HCT116 (cell line): Measurements from ENCODE around the gene CLDN1. TPM values are rescaled to one million over a fixed set of nuclear protein-coding genes. Genes with fewer than 3 reads are reported as not detected.

Experiments
- ATAC-seq: fragments of 200-7000 bp; cut with Tn5 transposase; 2 replicates; pipeline ENCODE4 v1.9.1; 2020; ENCODE audit warnings: mild to moderate bottlenecking, moderate library complexity
- BruUV-seq: library from RNA; stranded (reverse); fragments of 400-500 nt; replicated peaks from 2 replicates; lab custom pipeline; 2021; lab: Mats Ljungman, UMichigan
- CTCF ChIA-PET: fragments of 300-600 bp; sonication (Branson Sonifier 250); formaldehyde crosslinking; loops from one replicate; lab custom pipeline; 2021; ENCODE audit warnings: antibody characterized with exemption; lab: Charles Lee
- POLR2A ChIA-PET: fragments of 300-600, 350-600 bp; sonication (Branson Sonifier 250); formaldehyde crosslinking; loops from one replicate; lab custom pipeline; 2021; ENCODE audit warnings: antibody characterized with exemption; lab: Charles Lee
- RAD21 ChIA-PET, 2 experiments: fragments of 300-600 bp; sonication (Branson Sonifier 250); formaldehyde crosslinking; loops; one replicate each; lab custom pipeline; 2023; ENCODE audit warnings: low total read pairs in 2 of 2; ENCODE audit not compliant: uncharacterized antibody in 2 of 2, unreplicated experiment in 2 of 2, low non-redundant PET in 1 of 2; lab: Charles Lee
- DNase-seq: peaks from one replicate; pipeline ENCODE4 v3.0.0-alpha.2; 2010; ENCODE audit warnings: low read depth, low spot score
- H2AFZ ChIP-seq: fragments of 200-600 bp; shearing (Covaris generic), sonication (generic); 2 replicates; pipeline ENCODE4 v1.6.1; 2017; ENCODE audit warnings: low read depth, mixed run types, mixed read lengths, antibody characterized with exemption, low read length; ENCODE audit not compliant: poor library complexity, severe bottlenecking
- H3K27ac ChIP-seq: 2 replicates; pipeline ENCODE4 v1.5.1; 2012; ENCODE audit warnings: low read depth, low read length
- H3K27me3 ChIP-seq: fragments of 200-600 bp; sonication (generic); 2 replicates; pipeline ENCODE4 v1.6.1; 2016; ENCODE audit warnings: mixed run types, low read length, mixed read lengths; ENCODE audit not compliant: insufficient read depth
- H3K36me3 ChIP-seq, 2 experiments: fragments of 200-500 bp in 1 of 2; fragments of 200-600 bp in 1 of 2; sonication (Bioruptor generic) in 1 of 2; sonication (generic) in 1 of 2; 2 replicates each; pipeline versions ENCODE4 v1.5.1 to v1.6.1; 2014 to 2016; ENCODE audit warnings: low read length in 2 of 2, inconsistent platforms in 1 of 2, mixed read lengths in 1 of 2, mixed run types in 1 of 2; ENCODE audit not compliant: insufficient read depth in 2 of 2, control insufficient read depth in 1 of 2
- H3K4me1 ChIP-seq, 2 experiments: fragments of 200-600 bp in 1 of 2; sonication (generic) in 1 of 2; 2 replicates each; pipeline versions ENCODE4 v1.5.1 to v1.6.1; 2012 to 2017; ENCODE audit warnings: low read length in 2 of 2, inconsistent platforms in 1 of 2, mild to moderate bottlenecking in 1 of 2, mixed read lengths in 1 of 2, mixed run types in 1 of 2, moderate library complexity in 1 of 2; ENCODE audit not compliant: insufficient read depth in 2 of 2, control insufficient read depth in 1 of 2
- H3K4me2 ChIP-seq: fragments of 200-600 bp; sonication (generic); 2 replicates; pipeline ENCODE4 v1.6.1; 2017; ENCODE audit warnings: mixed run types, low read length, mixed read lengths
- H3K4me3 ChIP-seq, 2 experiments: fragments of 200-600 bp in 1 of 2; sonication (generic) in 1 of 2; replicated peaks in 1 of 2; 2 replicates each; pipeline ENCODE4 v1.5.1; 2011 to 2016; ENCODE audit warnings: low read length in 2 of 2, control low read depth in 1 of 2, low read depth in 1 of 2, mild to moderate bottlenecking in 1 of 2, mixed read lengths in 1 of 2, mixed run types in 1 of 2
- H3K79me2 ChIP-seq: fragments of 200-600 bp; sonication (generic); 2 replicates; pipeline ENCODE4 v1.6.1; 2017; ENCODE audit warnings: mild to moderate bottlenecking, mixed run types, low read length, moderate library complexity, mixed read lengths; ENCODE audit not compliant: insufficient read depth
- H3K9ac ChIP-seq: fragments of 200-600 bp; sonication (generic); 2 replicates; pipeline ENCODE4 v1.6.1; 2016; ENCODE audit warnings: low read length, mixed read lengths
- H3K9me2 ChIP-seq: fragments of 200-600 bp; sonication (generic), shearing (Covaris generic); 2 replicates; pipeline ENCODE4 v1.6.1; 2017; ENCODE audit warnings: mixed run types, mild to moderate bottlenecking, moderate library complexity; ENCODE audit not compliant: insufficient read depth
- H3K9me3 ChIP-seq, 2 experiments: fragments of 200-500 bp in 1 of 2; fragments of 200-600 bp in 1 of 2; sonication (Bioruptor generic) in 1 of 2; sonication (generic) in 1 of 2; 2 replicates each; pipeline ENCODE4 v1.6.1; 2014 to 2017; ENCODE audit warnings: low read length in 2 of 2, mixed read lengths in 2 of 2, inconsistent platforms in 1 of 2, low read depth in 1 of 2, mild to moderate bottlenecking in 1 of 2, mixed run types in 1 of 2, moderate library complexity in 1 of 2; ENCODE audit not compliant: control insufficient read depth in 1 of 2, insufficient read depth in 1 of 2
- H4K20me1 ChIP-seq: fragments of 200-600 bp; sonication (generic), shearing (Covaris generic); 2 replicates; pipeline ENCODE4 v1.6.1; 2017; ENCODE audit warnings: mixed run types, mild to moderate bottlenecking, moderate library complexity; ENCODE audit not compliant: insufficient read depth
- ATF3 ChIP-seq: IDR thresholded peaks from 2 replicates; pipeline ENCODE4 v1.6.1; 2012
- ELF1 ChIP-seq: IDR thresholded peaks from 2 replicates; pipeline ENCODE4 v1.6.1; 2012; ENCODE audit warnings: low read depth, borderline replicate concordance
- EZH2 ChIP-seq: fragments of 200-600 bp; sonication (generic); IDR thresholded peaks from 2 replicates; pipeline ENCODE4 v1.6.1; 2017; ENCODE audit warnings: antibody characterized with exemption, mixed run types
- FOSL1 ChIP-seq: IDR thresholded peaks from 2 replicates; pipeline ENCODE4 v1.6.1; 2012; ENCODE audit warnings: low read depth
- JUND ChIP-seq: IDR thresholded peaks from 2 replicates; pipeline ENCODE4 v1.6.1; 2012
- MAX ChIP-seq: IDR thresholded peaks from 2 replicates; pipeline ENCODE4 v1.6.1; 2012
- RAD21 ChIP-seq: IDR thresholded peaks from 2 replicates; pipeline ENCODE4 v1.6.1; 2012; ENCODE audit warnings: low read depth, mild to moderate bottlenecking
- REST ChIP-seq: IDR thresholded peaks from 2 replicates; pipeline ENCODE4 v1.6.1; 2012; ENCODE audit warnings: low read depth
- SP1 ChIP-seq: IDR thresholded peaks from 2 replicates; pipeline ENCODE4 v1.6.1; 2012; ENCODE audit warnings: low read depth
- SRF ChIP-seq: IDR thresholded peaks from 2 replicates; pipeline ENCODE4 v1.6.1; 2012; ENCODE audit warnings: low read depth
- TCF7L2 ChIP-seq: IDR thresholded peaks from 2 replicates; pipeline ENCODE4 v1.7.0; 2011; ENCODE audit warnings: borderline replicate concordance, inconsistent platforms; ENCODE audit not compliant: insufficient read depth, insufficient read length; ENCODE audit errors: extremely low read depth
- YY1 ChIP-seq: IDR thresholded peaks from 2 replicates; pipeline ENCODE4 v1.6.1; 2011; ENCODE audit warnings: low read length, low read depth, moderate library complexity, mild to moderate bottlenecking; ENCODE audit not compliant: insufficient replicate concordance; ENCODE audit errors: extremely low read depth
- ZBTB33 ChIP-seq: IDR thresholded peaks from 2 replicates; pipeline ENCODE4 v1.6.1; 2011; ENCODE audit warnings: mild to moderate bottlenecking, low read length, moderate library complexity; ENCODE audit not compliant: insufficient replicate concordance; ENCODE audit errors: extremely low read depth
- ZFX ChIP-seq: fragments of 450-650 bp; IDR thresholded peaks from 2 replicates; pipeline ENCODE4 v1.6.1; 2017
- intact Hi-C: fragments of 100-400 bp; cut with micrococcal nuclease; formaldehyde crosslinking; loops from 2 replicates; pipeline ENCODE4 v1.10.0; 2022
- total RNA-seq: library from RNA; stranded (reverse); gene quantifications from one replicate; pipeline ENCODE4 v1.2.1, GENCODE V29; 2021; ENCODE audit not compliant: unreplicated experiment

Gene CLDN1
- total RNA-seq, 1 experiment from 2014 or later = 0.20 TPM

GRCh38 chr3:190345027-190345821 lies 23.0 kb upstream of the CLDN1 start:
- no peak overlapping the region for H3K4me3 ChIP-seq
- ChIA-PET RAD21 (no interaction called here), POLR2A (no interaction called here), CTCF (interaction anchor here (1.0 to 1.8 kb wide), 3 partner anchors 23 to 383 kb away, joined by 3 to 5 read pairs (median 4); partner anchors contain the start of gene CLDN1)
- H3K27ac ChIP-seq = no peak overlapping the region
- peaks cover 0 to 9% of the 10 kb centered on the region in 2 experiments; a peak in 2 of 4 replicates for H3K4me1 ChIP-seq
- TF ChIP-seq FOSL1 = no peak
- TF ChIP-seq REST = no peak
- TF ChIP-seq ATF3 = no peak
- no peak for TF ChIP-seq YY1
- no peak for TF ChIP-seq TCF7L2
- no peak for TF ChIP-seq SRF
- TF ChIP-seq EZH2 = no peak
- no peak for TF ChIP-seq MAX
- no peak for TF ChIP-seq JUND
- TF ChIP-seq ZBTB33 = no peak
- TF ChIP-seq SP1 = no peak
- no peak for TF ChIP-seq ZFX
- TF ChIP-seq ELF1 = no peak
- no peak for TF ChIP-seq RAD21
- no peaks in the 10 kb centered on the region for H3K9me2 ChIP-seq
- intact Hi-C loops = no loop called here
- no peak overlapping the region for H3K9ac ChIP-seq
- DNase-seq (no peak), ATAC-seq (peak; percentile 17; the same call in 1 of the 2 replicates)
- no TSS peak for BruUV-seq
- H3K36me3 ChIP-seq = no peaks in the 10 kb centered on the region
- H2AFZ ChIP-seq = peak overlapping the region; percentile 15
- no peaks in the 10 kb centered on the region for H3K9me3 ChIP-seq
- H3K4me2 ChIP-seq = peak overlapping the region; percentile 3; the same call in 1 of the 2 replicates
- no peaks in the 10 kb centered on the region for H3K27me3 ChIP-seq
- no peaks in the 10 kb centered on the region for H3K79me2 ChIP-seq
- no peaks in the 10 kb centered on the region for H4K20me1 ChIP-seq
